HepG2 (cell line): ENCODE data around the gene ATP8A1. TPM values are rescaled to one million over a fixed set of nuclear protein-coding genes. Genes with fewer than 3 reads are reported as not detected.

Experiments
- ATAC-seq: fragments of 200-7000 bp; cut with Tn5 transposase; 3 replicates; pipeline ENCODE4 v1.9.1; 2020; ENCODE audit warnings: mild to moderate bottlenecking, moderate library complexity
- BruUV-seq: library from RNA; stranded (reverse); fragments of 400-500 nt; replicated peaks from 2 replicates; lab custom pipeline; 2021; lab: Mats Ljungman, UMichigan
- CTCF ChIA-PET: fragments of 300-600 bp; formaldehyde crosslinking; extraction: SDS; loops from one replicate; lab custom pipeline; 2021; ENCODE audit warnings: low total read pairs, inconsistent platforms, low intra/inter-chr PET ratio; lab: Yijun Ruan, JAX
- POLR2A ChIA-PET: fragments of 350-600 bp; sonication (Branson Sonifier 250); formaldehyde crosslinking; loops from one replicate; lab custom pipeline; 2020; ENCODE audit warnings: antibody characterized with exemption, inconsistent platforms; lab: Yijun Ruan, JAX
- DNase-seq: peaks from one replicate; pipeline ENCODE4 v3.0.0-alpha.2; 2015; ENCODE audit warnings: low spot score
- FAIRE-seq: peaks from 3 replicates; lab custom pipeline; 2011; peaks lifted over from hg19 to GRCh38; lab: Jason Lieb, UNC
- H2AFZ ChIP-seq: one replicate; pipeline ENCODE4 v1.6.1; 2011; ENCODE audit warnings: low read length, inconsistent platforms
- H3K27ac ChIP-seq: fragments of 300-600 bp; 3 replicates; pipeline ENCODE4 v1.8.0; 2011; ENCODE audit warnings: mixed run types, mild to moderate bottlenecking, mixed read lengths, low read length, inconsistent platforms; ENCODE audit not compliant: insufficient read depth; ENCODE audit errors: extremely low read length
- H3K27me3 ChIP-seq, 2 experiments: fragments of 200-600 bp in 1 of 2; 2 replicates in 1 of 2; 3 replicates in 1 of 2; pipeline versions ENCODE4 v1.6.0 to v1.8.0; 2011; ENCODE audit warnings: low read length in 2 of 2, mild to moderate bottlenecking in 2 of 2, moderate library complexity in 2 of 2, inconsistent platforms in 1 of 2; ENCODE audit not compliant: insufficient read depth in 2 of 2, control insufficient read depth in 1 of 2
- H3K36me3 ChIP-seq, 2 experiments: fragments of 200-600 bp in 1 of 2; replicated peaks in 1 of 2; 2 replicates in 1 of 2; 3 replicates in 1 of 2; pipeline versions ENCODE4 v1.5.1 to v1.8.0; 2011; ENCODE audit warnings: low read length in 2 of 2, inconsistent platforms in 1 of 2; ENCODE audit not compliant: insufficient read depth in 2 of 2, control insufficient read depth in 1 of 2
- H3K4me1 ChIP-seq: 2 replicates; pipeline ENCODE4 v1.5.1; 2012; ENCODE audit warnings: low read length, inconsistent platforms; ENCODE audit not compliant: insufficient read depth
- H3K4me2 ChIP-seq: 2 replicates; pipeline ENCODE4 v1.6.0; 2011; ENCODE audit warnings: low read depth, low read length, inconsistent platforms
- H3K4me3 ChIP-seq, 3 experiments: fragments of 200-600 bp in 1 of 3; sonication (generic), shearing (Covaris generic) in 1 of 3; replicated peaks in 1 of 3; 2 replicates each; pipeline ENCODE4 v1.5.1; 2011 to 2016; ENCODE audit warnings: low read length in 3 of 3, inconsistent platforms in 2 of 3, low read depth in 2 of 3, mild to moderate bottlenecking in 2 of 3, control low read depth in 1 of 3, mixed read lengths in 1 of 3; ENCODE audit not compliant: insufficient read depth in 1 of 3
- H3K79me2 ChIP-seq: one replicate; pipeline ENCODE4 v1.6.1; 2011; ENCODE audit warnings: low read length, inconsistent platforms; ENCODE audit not compliant: insufficient read depth
- H3K9ac ChIP-seq: 2 replicates; pipeline ENCODE4 v1.6.0; 2011; ENCODE audit warnings: mild to moderate bottlenecking, low read depth, low read length, inconsistent platforms; ENCODE audit not compliant: insufficient read depth
- H3K9me3 ChIP-seq: 2 replicates; pipeline ENCODE4 v1.5.1; 2012; ENCODE audit warnings: mild to moderate bottlenecking, low read length
- H4K20me1 ChIP-seq: 2 replicates; pipeline ENCODE4 v1.6.0; 2011; ENCODE audit warnings: inconsistent platforms, mild to moderate bottlenecking, low read length, moderate library complexity; ENCODE audit not compliant: insufficient read depth
- CERS6 ChIP-seq: sonication (generic); formaldehyde crosslinking; IDR thresholded peaks from 2 replicates; pipeline ENCODE4 v1.5.0; 2020; ENCODE audit warnings: missing genetic modification reagents
- GABPB1 ChIP-seq: IDR thresholded peaks from 2 replicates; pipeline ENCODE4 v1.6.1; 2016; ENCODE audit warnings: mild to moderate bottlenecking, missing genetic modification reagents, moderate library complexity, missing compliant biosample characterization
- KDM2A ChIP-seq: sonication (generic); formaldehyde crosslinking; IDR thresholded peaks from 2 replicates; pipeline ENCODE4 v1.4.0; 2020; ENCODE audit warnings: low read depth, missing genetic modification reagents, borderline replicate concordance
- MXD1 ChIP-seq: sonication (generic); formaldehyde crosslinking; IDR thresholded peaks from 2 replicates; pipeline ENCODE4 v1.4.0; 2020; ENCODE audit warnings: mild to moderate bottlenecking, missing genetic modification reagents
- RELA ChIP-seq: sonication (generic); formaldehyde crosslinking; IDR thresholded peaks from 2 replicates; pipeline ENCODE4 v1.4.0; 2020; ENCODE audit warnings: missing genetic modification reagents
- SRY ChIP-seq: sonication (generic); formaldehyde crosslinking; IDR thresholded peaks from 2 replicates; pipeline ENCODE4 v1.8.0; 2022; ENCODE audit warnings: mild to moderate bottlenecking, missing genetic modification reagents
- UBTF ChIP-seq: sonication (generic); formaldehyde crosslinking; IDR thresholded peaks from 2 replicates; pipeline ENCODE4 v1.4.0; 2020; ENCODE audit warnings: mild to moderate bottlenecking, missing genetic modification reagents
- ZNF225 ChIP-seq: sonication (generic); formaldehyde crosslinking; IDR thresholded peaks from 2 replicates; pipeline ENCODE4 v1.4.0; 2020; ENCODE audit warnings: mild to moderate bottlenecking, missing genetic modification reagents
- ZNF234 ChIP-seq: sonication (generic); formaldehyde crosslinking; conservative IDR thresholded peaks from 2 replicates; pipeline ENCODE4 v1.5.1; 2020; ENCODE audit warnings: mild to moderate bottlenecking, missing genetic modification reagents
- ZNF446 ChIP-seq: sonication (generic); formaldehyde crosslinking; IDR thresholded peaks from 2 replicates; pipeline ENCODE4 v1.5.0; 2020; ENCODE audit warnings: mild to moderate bottlenecking, missing genetic modification reagents
- ZNF503 ChIP-seq: sonication (generic); formaldehyde crosslinking; IDR thresholded peaks from 2 replicates; pipeline ENCODE4 v1.4.0; 2020; ENCODE audit warnings: missing genetic modification reagents
- ZNF768 ChIP-seq: sonication (generic); formaldehyde crosslinking; IDR thresholded peaks from 2 replicates; pipeline ENCODE4 v1.4.0; 2020; ENCODE audit warnings: missing genetic modification reagents
- ZSCAN22 ChIP-seq: sonication (generic); formaldehyde crosslinking; IDR thresholded peaks from 2 replicates; pipeline ENCODE4 v1.4.0; 2020; ENCODE audit warnings: mild to moderate bottlenecking, missing genetic modification reagents
- WGBS: methylation state at CpG from one replicate; pipeline ENCODE4 v1.1.6; 2017; ENCODE audit warnings: low lambda C conversion rate; 5-methylcytosine and 5-hydroxymethylcytosine counted together
- in situ Hi-C: cut with HindIII; loops from 2 replicates; pipeline ENCODE4 v1.10.0; 2017; ENCODE audit warnings: low pct_unique_long_range_greater_than_20kb; ENCODE audit not compliant: extremely low pct_ligation_motif_present
- intact Hi-C: fragments of 100-400 bp; cut with micrococcal nuclease; formaldehyde crosslinking; loops from one replicate; pipeline ENCODE4 v1.10.0; 2022; ENCODE audit not compliant: unreplicated experiment
- polyA plus RNA-seq, 8 experiments: library from polyadenylated mRNA; depleted of rRNA in 3 of 8; stranded (reverse) in 7 of 8; unstranded in 1 of 8; fragments of >200 nt; fragmentation: Illumina TruSeq in 4 of 8; extraction: Trizol in 4 of 8; gene quantifications; 2 replicates each; pipeline versions ENCODE4 v1.2.1 to v1.2.3, GENCODE V29; 2011 to 2016; ENCODE audit warnings: low read depth in 4 of 8, missing spikeins in 1 of 8, mixed read lengths in 1 of 8; ENCODE audit not compliant: insufficient read depth in 1 of 8
- total RNA-seq, 5 experiments: library from RNA; depleted of rRNA; stranded (reverse); fragments of >200 nt; fragmentation: Illumina TruSeq; extraction: Trizol; gene quantifications; 2 replicates each; pipeline ENCODE4 v1.2.3, GENCODE V29; 2016; ENCODE audit warnings: low read depth in 1 of 5
- TF ChIP-seq, protein P1 (sequence below): sonication (generic); formaldehyde crosslinking; IDR thresholded peaks from 2 replicates; pipeline ENCODE4 v1.4.0; 2020; ENCODE audit warnings: missing genetic modification reagents, low read depth, mild to moderate bottlenecking, borderline replicate concordance
- TF ChIP-seq, protein P2 (sequence below): sonication (generic); formaldehyde crosslinking; IDR thresholded peaks from 2 replicates; pipeline ENCODE4 v1.5.0; 2020; ENCODE audit warnings: missing genetic modification reagents, mild to moderate bottlenecking, borderline replicate concordance
- TF ChIP-seq, protein P3 (sequence below): sonication (generic); formaldehyde crosslinking; IDR thresholded peaks from 2 replicates; pipeline ENCODE4 v1.4.0; 2020; ENCODE audit warnings: low read depth, mild to moderate bottlenecking, missing genetic modification reagents

ATP8A1 gene
- total and polyA plus RNA-seq, 2 of the 13 experiments (the other 11 are each of a cell fraction or from before 2014, with no cell fraction given) = 1.7 to 6.2 TPM

- no peak for FAIRE-seq
- CTCF ChIA-PET = no interaction called here
- in situ Hi-C loops = no loop called here
- H3K79me2 ChIP-seq = no peaks in the 10 kb centered on the region
- H3K4me2 ChIP-seq = peak overlapping the region; percentile 95
- peak overlapping the region; percentile 83 for H2AFZ ChIP-seq
- intact Hi-C loops = loop anchor here (2.0 kb wide), 1 partner anchor 88 kb away; no protein-coding TSS in a partner anchor
- no CpG with 5 or more reads among the region's 31 CpGs for WGBS
- H3K9ac ChIP-seq = peak overlapping the region; percentile 63
- no peak for ATAC-seq
- no TSS peak for BruUV-seq
- H3K27me3 ChIP-seq = no peaks in the 10 kb centered on the region
- POLR2A ChIA-PET = interaction anchor here (1.4 kb wide), 1 partner anchor 45 kb away, joined by 4 read pairs; no protein-coding TSS in a partner anchor
- H3K4me1 ChIP-seq = peaks cover 34% of the 10 kb centered on the region
- H3K9me3 ChIP-seq = no peaks in the 10 kb centered on the region
- H3K4me3 ChIP-seq = peak overlapping the region; percentile 71 to 83 (median 75)
- no peak for DNase-seq
- no peaks in the 10 kb centered on the region for H3K36me3 ChIP-seq
- H4K20me1 ChIP-seq = no peaks in the 10 kb centered on the region
- H3K27ac ChIP-seq = peak overlapping the region; percentile 49
- TF ChIP-seq GABPB1 (CRISPR knock-in tag) (no peak; the same call in 1 of the 2 replicates), ZNF503 (no peak), ZNF446 (no peak), ZSCAN22 (no peak), UBTF (CRISPR knock-in tag) (0 out of 2 replicates have a peak, but pooled peaks have one; percentile 70), SRY (CRISPR knock-in tag) (no peak), RELA (CRISPR knock-in tag) (no peak), ZNF234 (CRISPR knock-in tag) (no peak), KDM2A (CRISPR knock-in tag) (no peak), CERS6 (CRISPR knock-in tag) (no peak), ZNF225 (CRISPR knock-in tag) (no peak; the same call in none of the 2 replicates), ZNF768 (CRISPR knock-in tag) (peak; percentile 12; the same call in 1 of the 2 replicates), MXD1 (CRISPR knock-in tag) (peak; percentile 21; the same call in 1 of the 2 replicates)
- TF ChIP-seq, protein P1, sequence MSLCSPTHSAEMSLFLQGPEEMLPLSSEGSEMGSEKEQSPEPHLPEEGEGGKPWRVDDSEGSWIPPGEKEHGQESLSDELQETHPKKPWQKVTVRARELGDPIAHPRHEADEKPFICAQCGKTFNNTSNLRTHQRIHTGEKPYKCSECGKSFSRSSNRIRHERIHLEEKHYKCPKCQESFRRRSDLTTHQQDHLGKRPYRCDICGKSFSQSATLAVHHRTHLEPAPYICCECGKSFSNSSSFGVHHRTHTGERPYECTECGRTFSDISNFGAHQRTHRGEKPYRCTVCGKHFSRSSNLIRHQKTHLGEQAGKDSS (CRISPR knock-in tag) = no peak
- TF ChIP-seq, protein P2, sequence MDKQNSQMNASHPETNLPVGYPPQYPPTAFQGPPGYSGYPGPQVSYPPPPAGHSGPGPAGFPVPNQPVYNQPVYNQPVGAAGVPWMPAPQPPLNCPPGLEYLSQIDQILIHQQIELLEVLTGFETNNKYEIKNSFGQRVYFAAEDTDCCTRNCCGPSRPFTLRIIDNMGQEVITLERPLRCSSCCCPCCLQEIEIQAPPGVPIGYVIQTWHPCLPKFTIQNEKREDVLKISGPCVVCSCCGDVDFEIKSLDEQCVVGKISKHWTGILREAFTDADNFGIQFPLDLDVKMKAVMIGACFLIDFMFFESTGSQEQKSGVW = no peak
- TF ChIP-seq, protein P3, sequence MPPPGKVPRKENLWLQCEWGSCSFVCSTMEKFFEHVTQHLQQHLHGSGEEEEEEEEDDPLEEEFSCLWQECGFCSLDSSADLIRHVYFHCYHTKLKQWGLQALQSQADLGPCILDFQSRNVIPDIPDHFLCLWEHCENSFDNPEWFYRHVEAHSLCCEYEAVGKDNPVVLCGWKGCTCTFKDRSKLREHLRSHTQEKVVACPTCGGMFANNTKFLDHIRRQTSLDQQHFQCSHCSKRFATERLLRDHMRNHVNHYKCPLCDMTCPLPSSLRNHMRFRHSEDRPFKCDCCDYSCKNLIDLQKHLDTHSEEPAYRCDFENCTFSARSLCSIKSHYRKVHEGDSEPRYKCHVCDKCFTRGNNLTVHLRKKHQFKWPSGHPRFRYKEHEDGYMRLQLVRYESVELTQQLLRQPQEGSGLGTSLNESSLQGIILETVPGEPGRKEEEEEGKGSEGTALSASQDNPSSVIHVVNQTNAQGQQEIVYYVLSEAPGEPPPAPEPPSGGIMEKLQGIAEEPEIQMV (CRISPR knock-in tag) = no peak
Measured at GRCh38 chr4:42656679-42656943, 294 bp downstream of the ATP8A1 start.
